Prostate gland (tissue), 2 donors: ENCODE measurements around the gene ITGAV.

Source experiments
- POLR2A ChIP-seq: fragments of 450-650 bp; IDR thresholded peaks from one replicate; pipeline ENCODE4 v1.6.1; 2016; ENCODE audit warnings: antibody characterized with exemption, mild to moderate bottlenecking
- POLR2AphosphoS5 ChIP-seq: sonication (generic); formaldehyde crosslinking; IDR thresholded peaks from one replicate; pipeline ENCODE4 v1.6.1; 2017; ENCODE audit warnings: antibody characterized with exemption
- TF ChIP-seq, protein P1 (sequence below), 4 experiments: fragments of 200-600 bp in 2 of 4; fragments of 450-650 bp in 2 of 4; sonication (generic) in 2 of 4; IDR thresholded peaks; 1 replicate in 3 of 4; 2 replicates in 1 of 4; pipeline ENCODE4 v1.5.1; 2016 to 2019; ENCODE audit warnings: antibody characterized with exemption in 4 of 4, mild to moderate bottlenecking in 2 of 4, moderate library complexity in 2 of 4

DNA sequence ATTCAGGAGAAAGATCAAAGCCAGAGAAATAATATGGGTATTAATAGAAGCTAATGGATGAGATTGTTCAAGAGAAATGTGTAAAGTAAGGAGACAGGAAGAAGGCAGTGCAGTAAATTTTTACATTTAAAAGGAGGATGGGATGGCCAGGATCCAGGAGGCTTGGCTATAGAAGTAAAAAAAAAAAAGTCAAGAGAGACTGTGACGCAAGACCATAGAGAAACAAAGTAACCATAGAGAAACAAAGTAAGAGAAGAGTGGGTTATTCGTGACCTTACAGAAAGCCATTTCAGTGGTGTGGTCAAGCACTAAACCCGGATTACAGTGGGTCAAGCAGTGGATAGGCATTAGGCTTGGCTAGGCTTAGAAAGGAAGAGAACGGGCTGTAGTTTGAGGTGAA lies 93.5 kb downstream of the ITGAV start:
- TF ChIP-seq, protein P1, sequence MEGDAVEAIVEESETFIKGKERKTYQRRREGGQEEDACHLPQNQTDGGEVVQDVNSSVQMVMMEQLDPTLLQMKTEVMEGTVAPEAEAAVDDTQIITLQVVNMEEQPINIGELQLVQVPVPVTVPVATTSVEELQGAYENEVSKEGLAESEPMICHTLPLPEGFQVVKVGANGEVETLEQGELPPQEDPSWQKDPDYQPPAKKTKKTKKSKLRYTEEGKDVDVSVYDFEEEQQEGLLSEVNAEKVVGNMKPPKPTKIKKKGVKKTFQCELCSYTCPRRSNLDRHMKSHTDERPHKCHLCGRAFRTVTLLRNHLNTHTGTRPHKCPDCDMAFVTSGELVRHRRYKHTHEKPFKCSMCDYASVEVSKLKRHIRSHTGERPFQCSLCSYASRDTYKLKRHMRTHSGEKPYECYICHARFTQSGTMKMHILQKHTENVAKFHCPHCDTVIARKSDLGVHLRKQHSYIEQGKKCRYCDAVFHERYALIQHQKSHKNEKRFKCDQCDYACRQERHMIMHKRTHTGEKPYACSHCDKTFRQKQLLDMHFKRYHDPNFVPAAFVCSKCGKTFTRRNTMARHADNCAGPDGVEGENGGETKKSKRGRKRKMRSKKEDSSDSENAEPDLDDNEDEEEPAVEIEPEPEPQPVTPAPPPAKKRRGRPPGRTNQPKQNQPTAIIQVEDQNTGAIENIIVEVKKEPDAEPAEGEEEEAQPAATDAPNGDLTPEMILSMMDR (IDR thresholded peaks at IDR 0.05): no peak
- TF ChIP-seq POLR2A (no peak), POLR2AphosphoS5 (no peak)
